ENCODE data around the gene SEC24B.
"Not testable (repeated sequence)": the region's sequence is repeated elsewhere in the genome, so short reads cannot be mapped to it uniquely, and the experiment has no call there.

The SEC24B gene

DNA sequence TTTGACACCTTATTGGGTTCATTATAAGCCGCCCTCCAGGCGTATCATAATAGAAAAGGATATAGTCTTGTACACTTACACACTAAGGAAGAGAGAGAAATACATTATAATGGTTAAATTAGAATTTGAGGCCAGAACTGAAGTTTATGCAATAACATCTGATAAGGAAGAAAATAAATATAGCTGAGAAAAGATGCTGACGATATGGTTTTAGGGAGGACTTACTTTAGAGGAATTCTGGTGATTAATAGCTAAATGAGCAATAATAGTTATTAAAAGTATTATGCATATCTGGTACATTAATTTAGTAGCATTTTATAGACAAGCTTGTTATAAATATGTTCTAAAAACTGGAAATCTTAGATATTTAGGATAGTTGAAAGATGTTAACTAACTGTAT lies 138.5 kb downstream of the SEC24B start:
- H3K9ac ChIP-seq, result no peak overlapping the region
- no peak overlapping the region for H3K4me2 ChIP-seq (ENCODE audit: low read length)
- no peaks in the 10 kb centered on the region for H3K4me1 ChIP-seq
- no peak overlapping the region for H3K27ac ChIP-seq
- H3K9me3 ChIP-seq (ENCODE audit: control insufficient read depth, low read length), result no peaks in the 10 kb centered on the region
- no peak overlapping the region for H2AFZ ChIP-seq
- no peaks in the 10 kb centered on the region for H3K27me3 ChIP-seq (ENCODE audit: control insufficient read depth, insufficient read depth, low read length)
- H3K36me3 ChIP-seq (ENCODE audit: control insufficient read depth, insufficient read depth, low read length), result no peaks in the 10 kb centered on the region
- no peak for TF ChIP-seq CTCF (IDR thresholded peaks at IDR 0.05)
- H3K79me2 ChIP-seq, result no peaks in the 10 kb centered on the region
- no peak overlapping the region for H3K4me3 ChIP-seq (ENCODE audit: low read depth, low read length)

DNA sequence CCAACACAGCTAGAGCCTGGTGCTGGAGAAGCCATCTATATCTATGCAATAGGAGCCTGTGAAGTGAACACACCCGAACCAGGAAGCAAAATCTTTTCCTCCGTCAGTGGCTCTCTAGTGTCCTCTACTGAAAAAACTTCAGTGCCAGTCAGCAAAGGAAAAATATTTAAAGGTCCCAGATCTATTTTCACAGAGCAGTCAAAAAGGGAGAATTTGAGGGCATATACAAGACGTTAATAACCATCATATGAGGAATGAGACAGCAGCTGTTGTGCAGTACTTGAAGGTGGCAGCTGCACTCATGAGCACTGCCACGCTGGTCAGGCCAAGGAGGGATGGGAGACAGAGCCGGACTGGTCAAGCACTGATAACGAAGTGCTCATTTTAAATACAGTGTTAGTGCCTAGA lies 140.8 kb downstream of the SEC24B start:
- no peak overlapping the region for H3K27ac ChIP-seq
- no peaks in the 10 kb centered on the region for H3K79me2 ChIP-seq
- H2AFZ ChIP-seq, result no peak overlapping the region
- TF ChIP-seq CTCF (IDR thresholded peaks at IDR 0.05), result no peak
- H3K36me3 ChIP-seq (ENCODE audit: control insufficient read depth, insufficient read depth, low read length), result no peaks in the 10 kb centered on the region
- no peak overlapping the region for H3K9ac ChIP-seq
- H3K9me3 ChIP-seq (ENCODE audit: control insufficient read depth, low read length), result no peaks in the 10 kb centered on the region
- H3K4me3 ChIP-seq (ENCODE audit: low read depth, low read length), result no peak overlapping the region
- no peaks in the 10 kb centered on the region for H3K27me3 ChIP-seq (ENCODE audit: control insufficient read depth, insufficient read depth, low read length)
- no peak overlapping the region for H3K4me2 ChIP-seq (ENCODE audit: low read length)
- no peaks in the 10 kb centered on the region for H3K4me1 ChIP-seq

DNA sequence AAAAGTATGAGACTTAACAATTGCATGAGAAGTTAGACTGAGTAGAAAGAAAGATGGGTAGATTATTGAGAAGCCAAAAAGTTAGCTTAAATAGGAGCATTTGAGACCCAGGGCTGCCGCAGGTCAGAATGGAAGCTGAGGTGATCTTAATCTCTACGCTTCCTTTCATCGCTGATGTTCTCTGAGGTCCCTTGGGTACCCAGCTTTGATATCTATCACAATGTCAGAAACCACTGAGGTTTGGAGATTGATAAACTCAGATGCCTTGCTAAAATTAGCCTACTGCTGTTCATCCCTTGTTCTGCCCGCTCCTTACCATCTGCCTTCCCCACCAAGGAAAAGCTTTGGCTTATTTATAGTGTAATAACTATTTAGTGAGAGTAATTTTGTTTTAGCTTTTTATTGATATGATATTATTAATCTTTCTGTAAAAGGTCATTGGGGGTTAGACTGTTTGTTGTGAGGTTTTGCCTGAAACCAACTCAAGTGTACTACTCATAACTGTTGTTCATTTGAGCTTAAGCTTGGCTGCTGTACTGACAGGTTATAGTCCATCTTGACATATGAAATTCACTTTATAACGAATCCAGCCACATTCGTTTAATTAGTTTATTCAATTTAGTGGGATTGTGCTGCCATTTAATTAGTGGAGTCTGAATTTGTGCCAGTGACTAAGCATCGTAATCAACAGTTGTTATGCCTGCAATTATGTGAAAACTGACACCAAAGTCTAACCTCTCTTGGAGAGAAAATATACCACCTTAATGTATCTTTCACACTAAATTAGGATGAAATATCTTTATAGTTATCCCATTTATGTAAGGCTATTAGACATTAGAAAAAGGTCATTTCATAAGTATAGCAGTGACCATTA lies 141.6 kb downstream of the SEC24B start:
- TF ChIP-seq CTCF (IDR thresholded peaks at IDR 0.05), result no peak
- no peak overlapping the region for H3K4me2 ChIP-seq (ENCODE audit: low read length)
- H3K79me2 ChIP-seq, result no peaks in the 10 kb centered on the region
- no peaks in the 10 kb centered on the region for H3K9me3 ChIP-seq (ENCODE audit: control insufficient read depth, low read length)
- no peaks in the 10 kb centered on the region for H3K4me1 ChIP-seq
- H3K36me3 ChIP-seq (ENCODE audit: control insufficient read depth, insufficient read depth, low read length), result no peaks in the 10 kb centered on the region
- no peaks in the 10 kb centered on the region for H3K27me3 ChIP-seq (ENCODE audit: control insufficient read depth, insufficient read depth, low read length)
- H3K9ac ChIP-seq, result no peak overlapping the region
- H3K27ac ChIP-seq, result no peak overlapping the region
- no peak overlapping the region for H2AFZ ChIP-seq
- no peak overlapping the region for H3K4me3 ChIP-seq (ENCODE audit: low read depth, low read length)

- H2AFZ ChIP-seq, result no peak overlapping the region
- no peak overlapping the region for H3K9ac ChIP-seq
- TF ChIP-seq CTCF (IDR thresholded peaks at IDR 0.05), result no peak
- no peak overlapping the region for H3K27ac ChIP-seq
- no peak overlapping the region for H3K4me3 ChIP-seq (ENCODE audit: low read depth, low read length)
- no peaks in the 10 kb centered on the region for H3K4me1 ChIP-seq
- no peaks in the 10 kb centered on the region for H3K79me2 ChIP-seq
- no peaks in the 10 kb centered on the region for H3K36me3 ChIP-seq (ENCODE audit: control insufficient read depth, insufficient read depth, low read length)
- no peaks in the 10 kb centered on the region for H3K27me3 ChIP-seq (ENCODE audit: control insufficient read depth, insufficient read depth, low read length)
- no peak overlapping the region for H3K4me2 ChIP-seq (ENCODE audit: low read length)
- H3K9me3 ChIP-seq (ENCODE audit: control insufficient read depth, low read length), result no peaks in the 10 kb centered on the region
Measured at GRCh38 chr4:109576462-109576861, 142.8 kb downstream of the SEC24B start.

DNA sequence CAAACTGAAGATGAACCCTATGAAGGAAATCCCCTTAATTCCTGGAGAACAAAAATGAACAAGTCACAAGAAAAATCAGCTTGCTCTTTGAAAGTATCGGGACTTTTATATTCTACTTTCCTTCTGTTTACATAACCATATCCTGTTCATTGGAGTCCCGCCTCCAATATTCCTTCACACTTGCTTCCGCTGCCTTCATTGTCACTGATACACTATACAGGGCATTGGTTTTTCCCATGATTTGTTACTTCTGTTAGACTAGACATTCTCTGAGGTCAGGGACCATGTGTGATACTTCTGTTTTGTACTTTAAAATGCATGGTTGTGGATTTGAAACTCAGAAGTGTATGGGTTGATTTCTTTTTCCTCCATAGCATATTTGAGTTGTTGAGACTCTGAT lies 145.2 kb downstream of the SEC24B start:
- Histone ChIP-seq H3K4me1 (no peaks in the 10 kb centered on the region), H3K36me3 (ENCODE audit: control insufficient read depth, insufficient read depth, low read length) (no peaks in the 10 kb centered on the region), H3K4me2 (ENCODE audit: low read length) (no peak overlapping the region), H3K9me3 (ENCODE audit: control insufficient read depth, low read length) (no peaks in the 10 kb centered on the region), H3K4me3 (ENCODE audit: low read depth, low read length) (no peak overlapping the region), H3K9ac (no peak overlapping the region), H3K27ac (no peak overlapping the region), H2AFZ (no peak overlapping the region), H3K27me3 (ENCODE audit: control insufficient read depth, insufficient read depth, low read length) (no peaks in the 10 kb centered on the region), H3K79me2 (no peaks in the 10 kb centered on the region)
- TF ChIP-seq CTCF (IDR thresholded peaks at IDR 0.05), result no peak

GRCh38 chr4:109579997-109580396 lies 146.4 kb downstream of the SEC24B start:
- not testable (repeated sequence) for H3K27me3 ChIP-seq (ENCODE audit: control insufficient read depth, insufficient read depth, low read length)

More at GRCh38 chr4:109579997-109580396, 146.4 kb downstream of the SEC24B start:
- H3K4me3 ChIP-seq (ENCODE audit: low read depth, low read length); H3K9ac ChIP-seq; H3K4me1 ChIP-seq; H2AFZ ChIP-seq; H3K9me3 ChIP-seq (ENCODE audit: control insufficient read depth, low read length); H3K36me3 ChIP-seq (ENCODE audit: control insufficient read depth, insufficient read depth, low read length); H3K27ac ChIP-seq; H3K79me2 ChIP-seq; H3K4me2 ChIP-seq (ENCODE audit: low read length): not testable (repeated sequence)
